Neuronal stem cell (in vitro differentiated cells): ENCODE data around the gene ATP4A.

Source experiments
- DNase-seq: peaks from one replicate; pipeline ENCODE4 v3.0.0-alpha.2; 2013; ENCODE audit warnings: low spot score
- H2AFZ ChIP-seq: one replicate; pipeline ENCODE4 v1.6.1; 2013; ENCODE audit warnings: mild to moderate bottlenecking, low read length, inconsistent platforms
- H2AK5ac ChIP-seq: 2 replicates; pipeline ENCODE4 v1.6.1; 2013; ENCODE audit warnings: low read depth, mild to moderate bottlenecking, inconsistent platforms, low read length, moderate library complexity, mixed read lengths
- H2BK120ac ChIP-seq: 2 replicates; pipeline ENCODE4 v1.6.1; 2013; ENCODE audit warnings: low read depth, mild to moderate bottlenecking, inconsistent platforms, low read length, moderate library complexity, mixed read lengths
- H2BK12ac ChIP-seq: one replicate; pipeline ENCODE4 v1.6.1; 2013; ENCODE audit warnings: low read length, inconsistent platforms
- H2BK15ac ChIP-seq: 2 replicates; pipeline ENCODE4 v1.6.1; 2013; ENCODE audit warnings: mild to moderate bottlenecking, low read length, inconsistent platforms, mixed read lengths
- H2BK5ac ChIP-seq: one replicate; pipeline ENCODE4 v1.6.1; 2013; ENCODE audit warnings: inconsistent platforms, mild to moderate bottlenecking, low read length, moderate library complexity
- H3K14ac ChIP-seq: one replicate; pipeline ENCODE4 v1.6.1; 2013; ENCODE audit warnings: low read length, inconsistent platforms
- H3K18ac ChIP-seq: 2 replicates; pipeline ENCODE4 v1.6.1; 2013; ENCODE audit warnings: low read length, inconsistent platforms
- H3K23ac ChIP-seq: 2 replicates; pipeline ENCODE4 v1.6.1; 2013; ENCODE audit warnings: low read depth, mild to moderate bottlenecking, mixed read lengths, low read length, inconsistent platforms; ENCODE audit not compliant: poor library complexity
- H3K27ac ChIP-seq: replicated peaks from 3 replicates; pipeline ENCODE4 v1.5.1; 2013; ENCODE audit warnings: low read length, inconsistent platforms
- H3K27me3 ChIP-seq, 3 experiments: 2 replicates each; pipeline ENCODE4 v1.6.1; 2013; ENCODE audit warnings: low read length in 3 of 3, mild to moderate bottlenecking in 2 of 3, inconsistent platforms in 1 of 3, low read depth in 1 of 3, mixed read lengths in 1 of 3, moderate library complexity in 1 of 3; ENCODE audit not compliant: control insufficient read depth in 3 of 3, insufficient read depth in 3 of 3
- H3K36me3 ChIP-seq, 2 donors: replicated peaks in 1 of 2; 2 replicates each; pipeline ENCODE4 v1.6.1; 2013; ENCODE audit warnings: low read length in 2 of 2; ENCODE audit not compliant: control insufficient read depth in 2 of 2, insufficient read depth in 2 of 2
- H3K4ac ChIP-seq: 2 replicates; pipeline ENCODE4 v1.6.1; 2013; ENCODE audit warnings: inconsistent platforms, mild to moderate bottlenecking, low read length, moderate library complexity
- H3K4me1 ChIP-seq, 2 donors: 1 replicate in 1 of 2; 2 replicates in 1 of 2; pipeline ENCODE4 v1.6.1; 2013; ENCODE audit warnings: low read length in 2 of 2, low read depth in 1 of 2; ENCODE audit not compliant: control insufficient read depth in 2 of 2, insufficient read depth in 1 of 2
- H3K4me2 ChIP-seq: one replicate; pipeline ENCODE4 v1.6.1; 2013; ENCODE audit warnings: mild to moderate bottlenecking, low read length, inconsistent platforms; ENCODE audit not compliant: insufficient read depth, poor library complexity, severe bottlenecking
- H3K4me3 ChIP-seq, 2 donors: 2 replicates each; pipeline ENCODE4 v1.5.1; 2013; ENCODE audit warnings: low read length in 2 of 2, mild to moderate bottlenecking in 2 of 2, inconsistent platforms in 1 of 2, moderate library complexity in 1 of 2
- H3K79me1 ChIP-seq: one replicate; pipeline ENCODE4 v1.6.1; 2013; ENCODE audit warnings: low read depth, mild to moderate bottlenecking, inconsistent platforms, low read length, moderate library complexity
- H3K9ac ChIP-seq: one replicate; pipeline ENCODE4 v1.6.1; 2013; ENCODE audit warnings: mild to moderate bottlenecking, low read depth, low read length, inconsistent platforms; ENCODE audit not compliant: poor library complexity
- H3K9me3 ChIP-seq, 2 donors: replicated peaks in 1 of 2; 2 replicates each; pipeline versions ENCODE3 to v1.6.1; 2013; ENCODE audit warnings: low read length in 2 of 2, mild to moderate bottlenecking in 2 of 2, inconsistent platforms in 1 of 2, low read depth in 1 of 2, mixed read lengths in 1 of 2, moderate library complexity in 1 of 2; ENCODE audit not compliant: control insufficient read depth in 2 of 2, insufficient read depth in 1 of 2
- H4K8ac ChIP-seq: one replicate; pipeline ENCODE4 v1.6.1; 2013; ENCODE audit warnings: low read depth, mild to moderate bottlenecking, inconsistent platforms, low read length, moderate library complexity
- H4K91ac ChIP-seq: one replicate; pipeline ENCODE4 v1.6.1; 2013; ENCODE audit warnings: low read length, low read depth, mild to moderate bottlenecking, inconsistent platforms; ENCODE audit not compliant: poor library complexity
- WGBS, 2 donors: extraction: QIAGEN DNeasy Blood & Tissue Kit; methylation state at CpG; one replicate each; pipeline ENCODE4 v1.1.7; 2013; ENCODE audit warnings: missing lambda C conversion rate in 2 of 2, mixed read lengths in 1 of 2; ENCODE audit not compliant: insufficient read length in 2 of 2, insufficient replicate concordance in 1 of 2; ENCODE audit errors: extremely low coverage in 2 of 2; 5-methylcytosine and 5-hydroxymethylcytosine counted together

ATP4A gene

DNA sequence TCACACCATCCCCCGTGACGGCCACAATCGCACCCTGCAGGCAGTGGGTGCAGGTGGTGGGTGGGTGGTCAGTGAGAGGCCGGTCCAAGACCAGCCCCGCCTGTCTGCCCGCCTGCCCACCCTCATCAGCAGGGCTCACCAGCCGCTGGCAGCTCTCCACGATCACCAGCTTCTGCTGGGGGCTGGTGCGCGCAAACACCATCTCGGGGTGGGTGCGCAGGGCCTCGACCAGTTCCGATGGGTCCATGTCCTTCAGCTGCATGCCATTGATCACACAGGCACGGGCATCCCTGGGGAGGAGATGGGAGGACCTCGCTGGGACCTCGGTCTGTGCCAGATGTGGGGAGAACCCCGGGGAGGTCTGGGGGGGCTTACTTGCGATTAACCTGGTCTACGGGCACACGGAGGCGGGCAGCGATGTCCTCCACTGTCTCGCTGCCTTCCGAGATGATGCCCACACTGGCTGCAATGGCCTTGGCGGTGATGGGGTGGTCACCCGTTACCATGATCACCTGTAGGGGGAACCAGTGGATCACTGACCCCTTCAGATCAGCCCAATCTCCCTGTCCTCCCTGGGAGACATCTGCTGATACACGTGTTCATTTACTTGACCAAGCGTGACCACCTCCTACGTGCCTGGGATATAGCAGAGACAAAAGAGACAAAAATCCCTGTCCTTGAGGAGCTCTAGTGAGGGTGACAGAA is 8.0 kb downstream of the ATP4A start:
- no peak overlapping the region for H3K18ac ChIP-seq
- peak overlapping the region; percentile 1 for H2BK15ac ChIP-seq
- H2AK5ac ChIP-seq: peak overlapping the region; percentile 4
- H2BK12ac ChIP-seq: no peak overlapping the region
- no peak overlapping the region for H2BK120ac ChIP-seq
- peak overlapping the region; percentile 58 for H3K14ac ChIP-seq
- H2AFZ ChIP-seq: no peak overlapping the region
- H3K4ac ChIP-seq: no peak overlapping the region
- WGBS, 2 donors: no CpG with 5 or more reads among the region's 30 CpGs
- H3K23ac ChIP-seq: peak overlapping the region; percentile 81
- peak; percentile 21 for DNase-seq
- peak overlapping the region in 1 of 2 donors; percentile 38 for H3K4me3 ChIP-seq
- H3K36me3 ChIP-seq: peaks cover 0 to 3% of the 10 kb centered on the region in 2 donors
- H4K8ac ChIP-seq: no peak overlapping the region
- H3K4me2 ChIP-seq: no peak overlapping the region
- no peaks in the 10 kb centered on the region for H3K79me1 ChIP-seq
- peaks cover 0 to 3% of the 10 kb centered on the region in 2 donors for H3K4me1 ChIP-seq
- no peak overlapping the region for H4K91ac ChIP-seq
- peaks cover 2 to 53% (median 28%) of the 10 kb centered on the region in 3 experiments for H3K27me3 ChIP-seq
- peak overlapping the region; percentile 64 for H3K9ac ChIP-seq
- no peak overlapping the region for H2BK5ac ChIP-seq
- peaks cover 0 to 4% of the 10 kb centered on the region in 2 donors for H3K9me3 ChIP-seq
- no peak overlapping the region for H3K27ac ChIP-seq

DNA sequence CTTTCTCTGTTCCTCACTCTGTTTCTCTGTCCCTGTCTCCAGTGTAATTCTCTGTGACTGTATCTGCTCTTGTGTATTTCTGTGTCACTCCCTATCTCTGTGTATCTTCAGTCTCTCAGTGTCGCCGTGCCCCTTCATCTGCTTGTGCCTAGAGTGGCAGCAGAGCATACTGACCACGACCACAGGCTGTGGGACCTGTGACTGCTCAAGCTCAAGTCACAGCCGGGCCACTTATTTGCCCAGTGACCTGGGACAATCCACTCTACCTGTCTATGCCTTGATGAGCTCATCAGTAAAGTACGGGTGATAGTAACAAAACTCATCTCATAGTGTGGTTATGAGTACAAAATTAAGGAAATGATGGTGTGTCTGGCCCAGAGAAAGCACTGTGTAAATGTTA is 9.4 kb downstream of the ATP4A start:
- WGBS, 2 donors: no CpG with 5 or more reads among the region's 5 CpGs
- Histone ChIP-seq H3K4me2 (no peak overlapping the region), H4K91ac (no peak overlapping the region), H3K9me3 (peaks cover 0 to 3% of the 10 kb centered on the region in 2 donors), H2BK12ac (no peak overlapping the region), H3K9ac (peak overlapping the region; percentile 25), H3K18ac (no peak overlapping the region), H2BK120ac (no peak overlapping the region), H3K14ac (no peak overlapping the region), H3K79me1 (no peaks in the 10 kb centered on the region), H2BK5ac (no peak overlapping the region), H2AK5ac (no peak overlapping the region), H2BK15ac (no peak overlapping the region), H3K27me3 (peaks cover 0 to 40% (median 18%) of the 10 kb centered on the region in 3 experiments), H3K27ac (no peak overlapping the region), H3K4me3 (no peak overlapping the region), H3K4ac (no peak overlapping the region), H4K8ac (no peak overlapping the region), H2AFZ (no peak overlapping the region), H3K4me1 (peaks cover 0 to 3% of the 10 kb centered on the region in 2 donors), H3K36me3 (peaks cover 7 to 8% of the 10 kb centered on the region in 2 donors), H3K23ac (no peak overlapping the region)
- no peak for DNase-seq

DNA sequence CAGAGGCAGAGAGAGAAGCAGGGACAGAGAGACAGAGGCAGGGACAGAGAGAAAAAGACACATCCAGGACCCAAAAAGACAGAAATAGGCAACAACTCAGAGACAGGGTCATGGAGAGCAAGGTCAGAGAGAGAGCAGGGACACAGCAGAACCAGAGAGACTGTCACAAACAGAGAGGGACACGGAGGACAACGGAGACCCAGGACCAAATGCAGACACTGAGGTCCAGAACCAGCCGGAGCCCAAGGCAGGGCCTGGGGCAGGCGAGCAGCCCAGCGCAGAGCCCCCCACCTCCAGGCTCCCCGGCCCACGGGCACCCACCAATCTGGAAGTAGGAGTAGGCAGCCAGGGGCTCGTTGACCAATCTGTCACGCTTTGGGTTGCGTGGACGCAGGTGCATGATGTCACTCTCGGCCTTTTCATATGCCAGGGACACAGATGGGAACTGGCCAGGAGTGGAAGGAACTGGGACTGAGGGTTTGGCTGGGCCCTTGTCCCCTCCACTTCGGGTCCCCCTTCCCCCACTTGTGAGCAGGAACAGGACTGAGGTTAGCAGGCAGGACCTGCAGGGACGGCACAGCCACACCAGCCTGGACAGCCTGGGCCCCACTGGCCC is 10.0 kb downstream of the ATP4A start:
- H3K27ac ChIP-seq: no peak overlapping the region
- no peak overlapping the region for H4K91ac ChIP-seq
- WGBS, 2 donors: no CpG with 5 or more reads among the region's 14 CpGs

More for the DNA sequence above, 10.0 kb downstream of the ATP4A start:
- Histone ChIP-seq H4K8ac (no peak overlapping the region), H2AFZ (no peak overlapping the region), H3K4me3 (no peak overlapping the region), H3K4me2 (no peak overlapping the region), H2AK5ac (no peak overlapping the region), H3K23ac (peak overlapping the region; percentile 17), H3K14ac (no peak overlapping the region), H3K36me3 (peaks cover 8% of the 10 kb centered on the region in 2 donors), H3K18ac (no peak overlapping the region), H2BK12ac (no peak overlapping the region), H3K79me1 (no peaks in the 10 kb centered on the region), H2BK120ac (no peak overlapping the region), H3K9ac (peak overlapping the region; percentile 25), H2BK5ac (no peak overlapping the region), H3K4me1 (peaks cover 0 to 3% of the 10 kb centered on the region in 2 donors), H3K27me3 (peaks cover 0 to 34% (median 12%) of the 10 kb centered on the region in 3 experiments), H2BK15ac (no peak overlapping the region), H3K9me3 (no peaks in the 10 kb centered on the region), H3K4ac (no peak overlapping the region)
- no peak for DNase-seq
